A549 treated with Hydrocortisone at 1 μM for 4 hours (cell line): ENCODE data around the gene DCAF11. TPM values are rescaled to one million over a fixed set of nuclear protein-coding genes. Genes with fewer than 3 reads are reported as not detected.

Experiments
- total RNA-seq: library from RNA; stranded (reverse); fragments of 200-300 nt; extraction: Qiagen RNA extraction; gene quantifications from 5 replicates; pipeline ENCODE4 v1.2.3, GENCODE V29; 2022

DCAF11 gene
- total RNA-seq, result 19.6 to 26.7 TPM (median 20.6 TPM) in 5 replicates

DNA sequence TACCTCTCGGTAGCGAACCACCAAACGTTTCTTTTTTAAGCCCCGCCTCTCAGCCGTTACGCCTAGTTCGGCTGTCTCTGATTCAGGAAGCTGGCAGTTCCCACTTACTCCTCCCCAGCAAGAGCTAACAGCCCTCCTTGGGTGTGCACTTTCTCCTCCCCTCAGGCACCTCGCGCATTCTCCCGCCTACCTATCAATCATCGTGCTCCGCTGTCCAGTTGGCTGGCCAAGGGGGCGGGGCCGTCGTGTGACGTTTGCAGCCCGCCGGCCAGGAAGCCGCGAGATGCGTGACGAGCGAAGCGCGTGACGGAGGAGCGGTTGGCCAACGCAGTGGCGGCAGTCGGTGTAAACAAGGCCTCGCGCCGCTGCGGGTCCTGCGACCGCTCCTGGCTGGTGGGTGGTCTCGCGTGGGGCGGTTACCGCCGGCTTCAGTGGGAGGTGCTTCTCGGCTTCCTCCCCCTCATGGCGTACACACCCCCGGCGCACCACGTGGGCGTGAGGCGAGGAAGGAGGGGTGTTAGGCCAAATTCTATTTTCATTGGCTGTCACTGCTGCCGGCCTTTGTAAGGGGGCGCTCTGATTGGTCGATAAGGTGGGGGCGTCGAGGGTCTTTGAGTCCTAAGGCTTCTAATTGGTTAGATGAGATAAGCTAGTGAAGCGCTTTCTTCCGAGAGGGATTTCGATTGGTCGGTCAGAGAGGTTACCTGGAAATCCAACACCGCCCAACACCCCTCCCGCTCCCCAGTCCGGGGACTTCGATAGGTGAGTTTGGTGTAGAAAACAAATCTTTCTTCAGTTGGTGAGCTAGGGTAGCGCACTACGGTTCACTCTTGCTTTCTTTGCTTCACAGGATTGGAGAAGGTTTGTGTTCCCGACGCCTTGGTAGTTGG is at the start of gene DCAF11, which contains the start of gene NRL:
TSS of gene DCAF11 (plus strand) at position 246 of the 890 bp plus-strand sequence. CDS start 818 bp downstream, outside the sequence.
TSS of gene NRL (minus strand) at position 418 of the 890 bp plus-strand sequence. CDS start 32,101 bp downstream, outside the sequence.

GRCh38 chr14:24071144-24071697 is 43.4 kb upstream of the DCAF11 start, which contains the start of gene CPNE6:
Gene CPNE6 (plus strand): TSS chr14:24071562. CDS start chr14:24072937, 1,375 bp downstream.

DNA sequence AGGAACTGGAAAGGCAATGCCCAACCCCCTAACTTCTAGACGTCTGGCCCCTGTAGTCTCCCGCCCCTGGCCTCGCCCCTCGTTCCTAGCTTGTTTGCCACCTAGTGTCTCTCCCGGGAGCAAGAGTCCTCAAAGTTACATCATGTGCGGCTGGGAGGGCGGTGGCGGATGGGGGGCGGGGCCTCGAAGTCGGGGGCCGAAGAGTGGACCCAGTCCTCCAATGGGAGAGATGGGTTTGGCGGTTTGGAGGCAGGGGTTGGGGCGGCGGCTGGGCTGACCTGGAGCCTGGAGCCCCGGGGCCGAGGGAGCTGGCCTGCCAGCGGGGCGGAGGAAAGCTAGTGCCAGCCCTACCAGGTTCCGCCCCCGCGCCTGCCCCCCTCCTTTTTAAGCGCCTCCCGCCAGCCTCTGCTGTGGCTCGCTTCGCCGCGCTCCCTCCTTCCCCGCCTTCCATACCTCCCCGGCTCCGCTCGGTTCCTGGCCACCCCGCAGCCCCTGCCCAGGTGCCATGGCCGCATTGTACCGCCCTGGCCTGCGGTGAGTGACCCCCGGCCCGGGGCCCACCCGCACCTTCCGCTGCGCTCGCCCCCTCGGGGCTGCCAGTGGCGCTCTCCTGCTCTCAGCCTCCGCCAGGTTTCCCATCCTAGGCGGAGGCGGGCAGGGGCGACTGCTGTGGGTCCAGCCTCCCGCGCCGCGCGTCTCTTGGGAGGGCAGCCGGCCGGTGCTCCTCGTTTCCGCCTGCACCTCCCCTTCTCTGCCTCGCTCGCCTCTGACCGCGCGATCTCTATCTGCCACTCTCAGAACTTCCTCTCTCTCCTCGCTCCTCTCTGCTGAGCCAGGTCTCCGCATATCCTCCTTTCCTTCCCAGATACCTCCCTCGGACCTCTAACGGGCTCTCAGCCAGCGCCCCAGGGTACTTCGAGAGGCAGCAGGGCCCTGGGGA is 20.4 kb upstream of the DCAF11 start, which contains the start of gene PCK2:
TSS of gene PCK2 (plus strand) at position 411 of the 940 bp plus-strand sequence. CDS start at position 506, 95 bp downstream.

DNA sequence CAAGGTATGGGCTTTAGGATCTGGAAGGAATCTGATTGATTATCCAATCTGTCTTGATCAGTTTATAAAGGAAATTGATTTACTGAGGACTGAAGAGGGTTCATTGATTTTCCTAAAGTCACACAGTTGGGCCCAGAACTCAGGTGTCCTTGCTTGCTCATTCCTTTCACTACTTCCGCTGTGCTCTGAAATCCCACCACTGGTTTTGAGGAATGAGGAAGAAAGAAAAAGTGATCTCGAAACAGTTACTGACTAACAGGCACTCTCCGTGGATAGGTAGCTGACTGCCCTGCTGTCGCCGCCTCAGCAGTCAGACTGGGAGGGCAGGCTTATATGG is 15.8 kb downstream of the DCAF11 start, which contains the start of gene FITM1:
TSS of gene FITM1 (plus strand) at position 280 of the 337 bp plus-strand sequence. CDS start 905 bp downstream, outside the sequence.

DNA sequence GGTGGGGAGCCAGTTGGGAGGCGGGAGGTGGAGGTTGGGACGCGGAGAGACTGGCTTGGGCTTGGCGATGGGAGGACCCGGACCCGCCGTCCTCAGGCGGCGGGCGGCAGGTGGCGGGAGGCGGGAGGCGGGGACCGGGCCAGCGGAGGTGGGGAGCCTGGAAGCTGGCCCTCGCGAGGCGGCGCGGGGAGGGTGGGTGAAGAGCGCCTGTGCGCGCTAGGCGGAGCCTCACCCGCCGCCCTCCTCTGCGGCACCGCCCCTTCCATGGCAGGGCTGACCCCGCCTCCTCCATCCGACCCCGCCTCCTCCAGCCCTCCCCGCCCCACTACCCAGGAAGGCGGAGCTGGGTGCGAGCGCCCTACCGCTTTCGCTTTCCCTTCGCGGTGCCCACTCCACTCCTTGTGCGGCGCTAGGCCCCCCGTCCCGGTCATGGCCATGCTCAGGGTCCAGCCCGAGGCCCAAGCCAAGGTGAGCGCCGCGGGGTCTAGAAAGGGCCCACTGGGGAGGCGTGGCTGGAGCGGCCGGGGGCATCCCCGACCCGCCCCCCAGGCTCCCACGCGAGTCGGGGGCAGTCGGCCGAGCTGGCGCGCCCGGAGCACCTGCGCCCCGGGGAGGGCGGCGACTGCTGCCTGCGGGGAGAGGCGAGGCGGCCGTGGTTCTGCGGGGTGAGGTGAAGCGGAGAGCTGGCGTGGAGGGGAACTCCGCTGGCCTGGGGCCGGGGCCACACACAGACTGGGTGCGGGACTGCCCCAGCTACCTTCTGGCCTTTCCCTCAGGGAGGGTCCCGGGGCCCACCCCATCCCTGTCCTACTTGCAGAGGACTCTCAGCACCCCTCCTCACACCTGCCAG is 21.5 kb downstream of the DCAF11 start, which contains the start of gene PSME1:
TSS of gene PSME1 (plus strand) at position 361 of the 850 bp plus-strand sequence. CDS start at position 430, 69 bp downstream.

GRCh38 chr14:24141097-24141880 is 26.7 kb downstream of the DCAF11 start, which contains the start of gene EMC9:
Gene EMC9 (minus strand): TSS chr14:24141591. CDS start chr14:24141304, 287 bp downstream.

GRCh38 chr14:24146453-24146977 is 31.9 kb downstream of the DCAF11 start, which contains the start of gene PSME2:
Gene PSME2 (minus strand): TSS chr14:24146610. CDS start chr14:24146581, 29 bp downstream.

GRCh38 chr14:24146978-24147760 is 32.6 kb downstream of the DCAF11 start, which contains the start of gene RNF31:
Gene RNF31 (plus strand): TSS chr14:24147498. CDS start chr14:24147699, 201 bp downstream.

GRCh38 chr14:24160850-24161804 is 46.5 kb downstream of the DCAF11 start, which contains the start of gene IRF9:
Gene IRF9 (plus strand): TSS chr14:24161265. CDS start chr14:24162145, 880 bp downstream.

DNA sequence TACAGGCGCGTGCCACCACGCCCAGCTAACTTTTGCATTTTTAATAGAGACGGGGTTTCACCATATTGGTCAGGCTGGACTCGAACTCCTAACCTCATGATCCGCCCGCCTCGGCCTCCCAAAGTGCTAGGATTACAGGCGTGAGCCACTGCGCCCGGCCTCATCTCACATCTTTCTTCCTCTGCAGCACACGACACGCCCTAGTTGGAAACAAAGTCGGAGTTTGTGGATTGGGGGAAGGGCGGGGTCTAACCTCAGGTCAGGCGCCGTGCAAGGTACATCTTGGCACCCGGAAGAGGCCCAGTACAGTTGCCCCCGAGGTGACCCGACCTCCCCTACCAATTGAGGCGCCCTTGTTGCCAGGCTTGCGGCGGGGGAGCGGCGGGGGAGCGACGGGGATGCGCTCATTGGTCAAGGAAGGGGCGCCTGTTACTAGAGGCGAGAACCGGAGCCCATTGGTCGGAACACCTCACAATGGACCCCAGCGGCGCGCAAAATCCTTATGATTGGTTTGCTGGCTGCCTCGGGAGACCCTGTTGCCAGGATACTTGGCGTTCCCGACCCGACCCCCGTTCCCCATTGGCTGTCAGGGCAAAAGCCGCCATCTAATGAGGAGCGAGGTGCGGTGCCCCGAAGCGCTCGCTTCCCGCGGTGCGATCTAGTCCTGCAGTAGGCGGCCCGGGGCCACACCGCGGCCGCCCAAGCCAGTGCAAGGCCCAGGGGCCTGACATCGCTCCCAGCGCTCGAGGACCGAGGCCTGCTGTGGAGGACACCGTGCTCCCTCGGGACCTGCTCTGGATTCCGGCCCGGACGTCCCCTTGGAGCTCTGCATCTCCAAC is 57.1 kb downstream of the DCAF11 start, which contains the start of gene REC8:
TSS of gene REC8 (plus strand) at position 659 of the 839 bp plus-strand sequence. CDS start 473 bp downstream, outside the sequence.

Other genes starting within 250 kb of the DCAF11 start
- gene DHRS4, start 161.0 kb upstream of the DCAF11 start, total RNA-seq, result 43.0 to 48.9 TPM (median 46.1 TPM) in 5 replicates
- 23.3 to 33.3 TPM (median 29.5 TPM) in 5 replicates for gene DHRS4L2, start 125.8 kb upstream of the DCAF11 start, total RNA-seq
- 0.25 to 0.62 TPM (median 0.54 TPM) in 5 replicates for gene CARMIL3, start 62.8 kb upstream of the DCAF11 start, total RNA-seq
- gene CPNE6, start 43.2 kb upstream of the DCAF11 start, total RNA-seq, result 0.15 to 0.17 TPM in 2 of 5 replicates, not detected in the others
- gene PCK2, start 20.5 kb upstream of the DCAF11 start, total RNA-seq, result 18.3 to 21.2 TPM (median 19.7 TPM) in 5 replicates
- 0.59 to 0.94 TPM (median 0.69 TPM) in 5 replicates for gene NRL, start 172 bp downstream of the DCAF11 start, total RNA-seq
- gene FITM1, start 15.9 kb downstream of the DCAF11 start, total RNA-seq, result 0.13 to 0.18 TPM (median 0.14 TPM) in 3 of 5 replicates, not detected in the others
- gene PSME1, start 21.4 kb downstream of the DCAF11 start, total RNA-seq, result 159 to 189 TPM (median 167 TPM) in 5 replicates
- 46.8 to 61.3 TPM (median 57.0 TPM) in 5 replicates for gene EMC9, start 26.8 kb downstream of the DCAF11 start, total RNA-seq
- gene PSME2, start 31.8 kb downstream of the DCAF11 start, total RNA-seq, result 143 to 202 TPM (median 162 TPM) in 5 replicates
- 23.2 to 36.4 TPM (median 28.7 TPM) in 5 replicates for gene RNF31, start 32.7 kb downstream of the DCAF11 start, total RNA-seq
- gene IRF9, start 46.5 kb downstream of the DCAF11 start, total RNA-seq, result 15.5 to 20.2 TPM (median 17.9 TPM) in 5 replicates
- 2.6 to 5.9 TPM (median 4.3 TPM) in 5 replicates for gene REC8, start 57.3 kb downstream of the DCAF11 start, total RNA-seq
- 74.1 to 86.9 TPM (median 75.7 TPM) in 5 replicates for gene IPO4, start 74.0 kb downstream of the DCAF11 start, total RNA-seq
- gene TM9SF1, start 80.7 kb downstream of the DCAF11 start, total RNA-seq, result 61.4 to 81.2 TPM (median 65.5 TPM) in 5 replicates
- not detected in 5 replicates for gene TSSK4, start 90.9 kb downstream of the DCAF11 start, total RNA-seq
- gene CHMP4A, start 98.7 kb downstream of the DCAF11 start, total RNA-seq, result 77.5 to 105 TPM (median 83.7 TPM) in 5 replicates
- 28.0 to 33.9 TPM (median 32.1 TPM) in 5 replicates for gene MDP1, start 101.3 kb downstream of the DCAF11 start, total RNA-seq
- gene NEDD8, start 117.6 kb downstream of the DCAF11 start, total RNA-seq, result 411 to 486 TPM (median 455 TPM) in 5 replicates
- gene GMPR2, start 118.2 kb downstream of the DCAF11 start, total RNA-seq, result 53.0 to 66.2 TPM (median 59.0 TPM) in 5 replicates
- gene TINF2, start 127.8 kb downstream of the DCAF11 start, total RNA-seq, result 32.1 to 38.5 TPM (median 37.3 TPM) in 5 replicates
- 0.99 to 1.6 TPM (median 1.5 TPM) in 5 replicates for gene TGM1, start 148.4 kb downstream of the DCAF11 start, total RNA-seq
- gene RABGGTA, start 156.8 kb downstream of the DCAF11 start, total RNA-seq, result 15.6 to 18.0 TPM (median 17.0 TPM) in 5 replicates
- gene DHRS1, start 185.0 kb downstream of the DCAF11 start, total RNA-seq, result 9.8 to 11.5 TPM (median 11.2 TPM) in 5 replicates
- 13.0 to 18.8 TPM (median 16.2 TPM) in 5 replicates for gene NOP9, start 185.1 kb downstream of the DCAF11 start, total RNA-seq
- gene CIDEB, start 193.2 kb downstream of the DCAF11 start, total RNA-seq, result 0.13 to 0.22 TPM (median 0.22 TPM) in 5 replicates
- gene LTB4R2, start 195.4 kb downstream of the DCAF11 start, total RNA-seq, result 3.0 to 4.9 TPM (median 3.8 TPM) in 5 replicates
- gene LTB4R, start 196.7 kb downstream of the DCAF11 start, total RNA-seq, result 3.8 to 5.9 TPM (median 5.5 TPM) in 5 replicates
- gene ADCY4, start 220.3 kb downstream of the DCAF11 start, total RNA-seq, result not detected in 5 replicates
- not detected in 5 replicates for gene RIPK3, start 225.2 kb downstream of the DCAF11 start, total RNA-seq